Measurements from ENCODE around the gene IBTK.

DNA sequence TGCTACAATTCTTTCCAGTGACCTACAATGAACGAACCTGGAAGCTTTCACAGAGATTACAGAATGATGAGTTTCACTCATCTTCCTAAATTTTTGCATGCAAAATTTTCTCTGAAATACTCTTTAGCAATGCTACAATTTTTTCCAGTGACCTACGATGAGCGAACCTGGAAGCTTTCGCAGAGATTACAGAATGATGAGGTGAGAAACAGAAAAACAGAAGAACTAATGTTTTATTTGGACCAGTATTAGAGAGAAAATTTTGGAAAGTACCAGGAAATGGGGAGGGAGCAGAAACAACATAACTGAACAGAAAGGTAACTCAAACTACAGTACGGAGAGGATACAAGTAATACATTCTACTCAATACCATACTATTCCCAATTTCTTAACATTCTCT, 75.0 kb downstream of the IBTK start:
- TF ChIP-seq, protein P1, sequence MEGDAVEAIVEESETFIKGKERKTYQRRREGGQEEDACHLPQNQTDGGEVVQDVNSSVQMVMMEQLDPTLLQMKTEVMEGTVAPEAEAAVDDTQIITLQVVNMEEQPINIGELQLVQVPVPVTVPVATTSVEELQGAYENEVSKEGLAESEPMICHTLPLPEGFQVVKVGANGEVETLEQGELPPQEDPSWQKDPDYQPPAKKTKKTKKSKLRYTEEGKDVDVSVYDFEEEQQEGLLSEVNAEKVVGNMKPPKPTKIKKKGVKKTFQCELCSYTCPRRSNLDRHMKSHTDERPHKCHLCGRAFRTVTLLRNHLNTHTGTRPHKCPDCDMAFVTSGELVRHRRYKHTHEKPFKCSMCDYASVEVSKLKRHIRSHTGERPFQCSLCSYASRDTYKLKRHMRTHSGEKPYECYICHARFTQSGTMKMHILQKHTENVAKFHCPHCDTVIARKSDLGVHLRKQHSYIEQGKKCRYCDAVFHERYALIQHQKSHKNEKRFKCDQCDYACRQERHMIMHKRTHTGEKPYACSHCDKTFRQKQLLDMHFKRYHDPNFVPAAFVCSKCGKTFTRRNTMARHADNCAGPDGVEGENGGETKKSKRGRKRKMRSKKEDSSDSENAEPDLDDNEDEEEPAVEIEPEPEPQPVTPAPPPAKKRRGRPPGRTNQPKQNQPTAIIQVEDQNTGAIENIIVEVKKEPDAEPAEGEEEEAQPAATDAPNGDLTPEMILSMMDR (IDR thresholded peaks at IDR 0.05 in 8 of 11, conservative IDR thresholded peaks at IDR 0.05 in 3 of 11): no peak
- TF ChIP-seq POLR2A (IDR thresholded peaks at IDR 0.05): no peak
